GM12865 (cell line): ENCODE results near the gene MAP2K3.

ENCODE experiments used
- DNase-seq: peaks from one replicate; pipeline ENCODE4 v3.0.0; 2010; ENCODE audit warnings: low read depth
- H3K4me3 ChIP-seq: 2 replicates; pipeline ENCODE4 v1.5.1; 2011; ENCODE audit warnings: mild to moderate bottlenecking, low read depth, low read length, control low read depth
- TF ChIP-seq, protein P1 (sequence below): IDR thresholded peaks from 2 replicates; pipeline ENCODE4 v1.5.1; 2011; ENCODE audit warnings: low read length, control low read depth, low read depth, inconsistent platforms; ENCODE audit not compliant: insufficient read depth; ENCODE audit errors: missing control alignments

MAP2K3 gene

GRCh38 chr17:21294321-21295035 is 10.0 kb downstream of the MAP2K3 start:
- DNase-seq = no peak
- TF ChIP-seq, protein P1, sequence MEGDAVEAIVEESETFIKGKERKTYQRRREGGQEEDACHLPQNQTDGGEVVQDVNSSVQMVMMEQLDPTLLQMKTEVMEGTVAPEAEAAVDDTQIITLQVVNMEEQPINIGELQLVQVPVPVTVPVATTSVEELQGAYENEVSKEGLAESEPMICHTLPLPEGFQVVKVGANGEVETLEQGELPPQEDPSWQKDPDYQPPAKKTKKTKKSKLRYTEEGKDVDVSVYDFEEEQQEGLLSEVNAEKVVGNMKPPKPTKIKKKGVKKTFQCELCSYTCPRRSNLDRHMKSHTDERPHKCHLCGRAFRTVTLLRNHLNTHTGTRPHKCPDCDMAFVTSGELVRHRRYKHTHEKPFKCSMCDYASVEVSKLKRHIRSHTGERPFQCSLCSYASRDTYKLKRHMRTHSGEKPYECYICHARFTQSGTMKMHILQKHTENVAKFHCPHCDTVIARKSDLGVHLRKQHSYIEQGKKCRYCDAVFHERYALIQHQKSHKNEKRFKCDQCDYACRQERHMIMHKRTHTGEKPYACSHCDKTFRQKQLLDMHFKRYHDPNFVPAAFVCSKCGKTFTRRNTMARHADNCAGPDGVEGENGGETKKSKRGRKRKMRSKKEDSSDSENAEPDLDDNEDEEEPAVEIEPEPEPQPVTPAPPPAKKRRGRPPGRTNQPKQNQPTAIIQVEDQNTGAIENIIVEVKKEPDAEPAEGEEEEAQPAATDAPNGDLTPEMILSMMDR = no peak
- H3K4me3 ChIP-seq = no peak overlapping the region

GRCh38 chr17:21295036-21295952 is 10.8 kb downstream of the MAP2K3 start:
- TF ChIP-seq, protein P1 = no peak
- no peak for DNase-seq
- no peak overlapping the region for H3K4me3 ChIP-seq

DNA sequence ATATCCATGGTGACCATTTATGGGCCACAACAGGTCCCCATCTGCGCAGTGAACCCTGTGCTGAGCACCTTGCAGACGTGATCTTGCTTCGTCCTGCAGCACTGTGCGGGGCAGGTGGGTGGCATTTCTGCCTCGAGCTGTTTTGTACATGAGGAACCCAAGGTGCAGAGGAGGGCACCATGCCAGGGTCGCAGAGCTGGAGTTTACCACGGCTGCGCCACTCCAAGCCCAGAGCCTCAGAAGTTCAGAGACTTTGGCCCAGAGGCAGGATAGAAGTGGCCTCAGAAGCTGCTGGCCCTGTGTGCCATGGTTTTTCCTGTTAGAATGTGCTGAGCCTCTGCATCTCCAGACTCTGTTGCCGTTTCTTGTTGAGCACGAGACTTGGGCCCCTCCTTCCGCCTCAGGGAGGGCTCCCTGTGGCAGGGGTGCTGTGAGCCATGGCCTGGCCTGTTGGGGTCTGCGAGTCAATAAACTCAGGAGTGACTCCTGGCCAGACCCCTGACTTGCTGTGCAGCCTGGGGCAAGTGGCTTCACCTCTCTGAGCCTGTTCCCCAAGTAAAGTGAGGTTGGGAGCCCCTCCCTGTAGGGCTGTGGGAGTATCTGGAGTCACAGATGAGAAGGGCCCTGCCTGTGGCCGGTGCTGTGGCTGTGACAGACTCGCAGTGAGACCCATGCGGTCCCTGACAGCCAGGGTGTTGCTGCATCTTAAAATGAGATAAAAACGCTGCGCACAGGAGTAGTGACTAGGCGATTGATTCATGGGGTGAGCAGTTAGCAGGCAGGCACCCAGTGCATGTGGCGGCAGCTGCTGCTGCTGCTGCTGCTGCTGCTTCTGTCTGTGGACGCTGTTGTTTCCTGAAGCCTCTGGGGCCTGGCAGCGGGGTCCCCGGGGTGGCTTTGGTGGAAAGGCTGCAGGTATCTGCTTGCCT is 11.8 kb downstream of the MAP2K3 start:
- no peak overlapping the region for H3K4me3 ChIP-seq
- DNase-seq = no peak
- TF ChIP-seq, protein P1 = no peak

DNA sequence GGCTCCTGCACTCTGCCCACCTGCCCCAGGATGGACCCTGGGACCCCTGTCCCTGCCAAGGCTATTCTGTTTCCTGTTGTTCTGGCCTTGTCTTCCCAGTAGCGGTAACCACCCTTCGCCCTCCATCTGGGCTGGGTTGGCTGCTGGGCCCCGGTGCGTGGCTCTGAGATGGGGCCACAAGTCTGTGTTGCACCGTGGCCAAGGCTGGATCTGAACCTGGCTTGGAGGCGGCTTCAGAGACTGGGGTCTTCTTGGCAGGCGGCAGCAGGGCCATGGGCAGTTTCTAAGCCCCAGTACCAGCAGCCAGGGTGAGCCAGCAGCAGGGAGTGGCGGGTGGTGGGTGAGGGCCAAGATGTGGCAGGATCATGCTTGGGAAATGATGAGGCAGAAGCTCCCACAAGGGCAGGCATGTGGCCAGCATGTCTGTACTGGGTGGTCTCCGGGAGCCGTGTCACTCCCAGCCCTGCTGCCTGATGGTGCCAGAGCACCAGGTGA is 12.6 kb downstream of the MAP2K3 start:
- H3K4me3 ChIP-seq = no peak overlapping the region
- DNase-seq = no peak
- TF ChIP-seq, protein P1 = no peak

DNA sequence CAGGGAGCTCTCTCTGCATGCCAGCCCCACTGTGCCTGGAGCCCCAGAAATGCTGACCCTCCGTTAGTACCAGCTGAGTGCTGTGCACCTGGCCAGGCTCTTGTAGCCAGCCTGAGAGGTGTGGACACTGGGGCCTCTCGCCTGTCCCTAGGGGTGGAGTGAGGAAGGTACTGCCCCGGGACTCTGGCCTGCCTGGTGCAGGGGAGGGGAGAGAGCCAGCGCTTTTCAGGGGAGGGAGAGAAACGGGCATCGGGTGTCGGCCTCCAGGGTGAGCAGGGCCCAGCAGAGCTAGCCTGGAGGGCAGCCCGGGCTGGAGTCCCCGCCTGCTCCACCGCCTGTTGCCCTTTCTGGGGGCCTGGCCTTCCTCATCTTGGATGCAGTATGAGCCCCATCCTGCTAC is 13.1 kb downstream of the MAP2K3 start:
- DNase-seq = no peak
- TF ChIP-seq, protein P1 = no peak

DNA sequence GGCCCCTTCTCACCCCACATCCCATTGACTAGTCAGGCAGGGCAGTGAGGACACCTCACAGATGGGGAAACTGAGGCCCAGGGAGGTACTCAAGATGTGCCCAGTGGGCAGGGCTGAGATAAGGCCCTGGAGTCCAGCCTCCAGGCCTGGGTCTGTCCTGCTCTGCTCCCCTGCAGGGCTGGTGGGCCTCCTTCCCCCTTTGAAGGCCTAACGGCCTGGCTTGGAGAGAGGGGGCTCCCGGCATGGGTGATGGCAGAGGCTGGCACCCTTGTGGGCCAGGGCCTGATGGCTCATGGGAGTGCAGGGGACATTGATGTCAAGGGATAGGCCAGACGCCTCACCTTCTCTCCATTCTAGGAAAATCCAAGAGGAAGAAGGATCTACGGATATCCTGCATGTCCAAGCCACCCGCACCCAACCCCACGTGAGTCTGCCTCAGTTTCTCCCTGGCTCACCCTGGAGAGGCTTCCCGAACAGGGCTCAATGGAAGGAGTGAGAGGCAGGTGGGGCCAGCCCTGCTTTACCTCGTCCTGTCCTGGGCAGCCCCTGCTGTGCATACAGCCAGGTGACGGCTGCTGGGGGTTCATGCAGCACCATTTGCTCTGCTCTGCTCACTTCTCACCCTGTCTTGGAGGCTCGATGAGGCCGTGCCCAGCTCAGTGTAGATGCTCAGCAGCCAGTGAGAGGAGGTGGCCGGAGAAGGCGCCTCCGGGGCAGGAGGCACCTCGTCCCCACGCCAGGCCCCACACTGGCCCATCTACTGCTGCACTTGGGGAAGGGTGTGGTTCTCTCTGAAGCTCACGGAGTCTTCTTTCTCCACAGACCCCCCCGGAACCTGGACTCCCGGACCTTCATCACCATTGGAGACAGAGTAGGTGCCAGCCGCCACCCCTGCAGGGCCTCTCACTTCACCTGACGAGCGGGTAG is 13.8 kb downstream of the MAP2K3 start:
- no peak for DNase-seq
- TF ChIP-seq, protein P1 = no peak
- H3K4me3 ChIP-seq = no peak overlapping the region

More for the DNA sequence above, 13.1 kb downstream of the MAP2K3 start:
- no peak overlapping the region for H3K4me3 ChIP-seq
